B cell (primary cell): ENCODE results near the gene FBXL16. TPM values are rescaled to one million over a fixed set of nuclear protein-coding genes. Genes with fewer than 3 reads are reported as not detected.

ENCODE experiments used
- ATAC-seq: fragments of 200-7000 bp; cut with Tn5 transposase; one replicate; pipeline ENCODE4 v1.10.0; 2021; ENCODE audit warnings: low read depth, mild to moderate bottlenecking, moderate number of reproducible peaks, moderate library complexity
- CTCF ChIA-PET: fragments of 350-600 bp; sonication (Branson Sonifier 250); formaldehyde crosslinking; loops from one replicate; lab custom pipeline; 2021; ENCODE audit warnings: antibody characterized with exemption, inconsistent platforms; lab: Charles Lee
- POLR2A ChIA-PET: fragments of 350-600 bp; sonication (Branson Sonifier 250); formaldehyde crosslinking; loops from one replicate; lab custom pipeline; 2021; ENCODE audit warnings: antibody characterized with exemption; lab: Charles Lee
- DNase-seq: peaks from one replicate; pipeline ENCODE4 v3.0.0; 2013
- H2AFZ ChIP-seq: 2 replicates; pipeline ENCODE4 v1.6.1; 2012; ENCODE audit warnings: mild to moderate bottlenecking, low read depth, low read length; ENCODE audit not compliant: insufficient read depth, poor library complexity, severe bottlenecking
- H3K27ac ChIP-seq, 2 donors: 1 replicate in 1 of 2; 2 replicates in 1 of 2; pipeline ENCODE4 v1.5.1; 2012 to 2013; ENCODE audit warnings: low read length in 2 of 2, mild to moderate bottlenecking in 2 of 2, moderate library complexity in 1 of 2
- H3K27me3 ChIP-seq, 4 experiments: fragments of 200-600 bp in 1 of 4; sonication (generic) in 1 of 4; replicated peaks in 1 of 4; 1 replicate in 2 of 4; 2 replicates in 2 of 4; pipeline versions ENCODE4 v1.6.1 to v1.7.0; 2013 to 2016; ENCODE audit warnings: low read length in 3 of 4, mild to moderate bottlenecking in 2 of 4, mixed read lengths in 1 of 4, moderate library complexity in 1 of 4; ENCODE audit not compliant: insufficient read depth in 4 of 4, control insufficient read depth in 3 of 4; ENCODE audit errors: control extremely low read depth in 1 of 4
- H3K36me3 ChIP-seq, 2 experiments: replicated peaks in 1 of 2; 1 replicate in 1 of 2; 2 replicates in 1 of 2; pipeline versions ENCODE4 v1.6.1 to v1.7.1; 2013; ENCODE audit warnings: low read length in 1 of 2; ENCODE audit not compliant: insufficient read depth in 2 of 2, control insufficient read depth in 1 of 2; ENCODE audit errors: control extremely low read depth in 1 of 2, extremely low read depth in 1 of 2
- H3K4me1 ChIP-seq, 2 donors: fragments of 200-600 bp in 1 of 2; sonication (generic) in 1 of 2; 1 replicate in 1 of 2; 2 replicates in 1 of 2; pipeline versions ENCODE4 v1.5.1 to v1.6.1; 2013 to 2017; ENCODE audit warnings: low read length in 2 of 2; ENCODE audit not compliant: control insufficient read depth in 2 of 2, insufficient read depth in 2 of 2
- H3K4me2 ChIP-seq: replicated peaks from 2 replicates; pipeline ENCODE3; 2012; ENCODE audit warnings: mild to moderate bottlenecking, low read depth, low read length; ENCODE audit not compliant: poor library complexity, severe bottlenecking
- H3K4me3 ChIP-seq, 5 experiments: fragments of 200-600 bp in 1 of 5; sonication (generic) in 1 of 5; 1 replicate in 3 of 5; 2 replicates in 2 of 5; pipeline versions ENCODE4 v1.5.1 to v1.7.0; 2011 to 2016; ENCODE audit warnings: low read length in 4 of 5, mild to moderate bottlenecking in 4 of 5, low read depth in 2 of 5, control low read depth in 1 of 5, moderate library complexity in 1 of 5; ENCODE audit not compliant: insufficient read depth in 1 of 5; ENCODE audit errors: control extremely low read depth in 1 of 5, extremely low read depth in 1 of 5
- H3K79me2 ChIP-seq: fragments of 200-600 bp; sonication (generic); one replicate; pipeline ENCODE4 v1.6.0; 2016; ENCODE audit warnings: low read length; ENCODE audit not compliant: control insufficient read depth, insufficient read depth
- H3K9ac ChIP-seq: fragments of 200-600 bp; sonication (generic); 2 replicates; pipeline ENCODE4 v1.6.1; 2017; ENCODE audit warnings: mild to moderate bottlenecking, low read length, moderate library complexity
- H3K9me3 ChIP-seq, 3 donors: one replicate each; pipeline versions ENCODE4 v1.6.1 to v1.7.1; 2013; ENCODE audit warnings: low read length in 2 of 3; ENCODE audit not compliant: control insufficient read depth in 2 of 3, insufficient read depth in 1 of 3; ENCODE audit errors: control extremely low read depth in 1 of 3
- H4K20me1 ChIP-seq: 2 replicates; pipeline ENCODE4 v1.6.0; 2012; ENCODE audit warnings: mild to moderate bottlenecking, low read length; ENCODE audit not compliant: insufficient read depth, control insufficient read depth, poor library complexity, severe bottlenecking
- H3K27ac Mint-ChIP-seq: one replicate; pipeline ENCODE4 v1.8.0; 2021; ENCODE audit warnings: mixed read lengths
- H3K27me3 Mint-ChIP-seq: one replicate; pipeline ENCODE4 v1.8.0; 2021; ENCODE audit warnings: mixed read lengths
- H3K4me1 Mint-ChIP-seq: one replicate; pipeline ENCODE4 v1.8.0; 2021; ENCODE audit warnings: mixed read lengths
- H3K4me3 Mint-ChIP-seq: one replicate; pipeline ENCODE4 v1.8.0; 2021; ENCODE audit warnings: mixed read lengths
- H3K9me3 Mint-ChIP-seq: one replicate; pipeline ENCODE4 v1.8.0; 2022; ENCODE audit warnings: mixed read lengths; ENCODE audit not compliant: insufficient read depth
- CTCF ChIP-seq: fragments of 200-600 bp; IDR thresholded peaks from one replicate; pipeline ENCODE4 v1.8.0; 2022; ENCODE audit warnings: antibody characterized with exemption, mild to moderate bottlenecking
- EZH2 ChIP-seq: IDR thresholded peaks from 2 replicates; pipeline ENCODE4 v1.6.1; 2012; ENCODE audit warnings: borderline replicate concordance, low read depth, mild to moderate bottlenecking, moderate library complexity, low read length; ENCODE audit not compliant: insufficient read depth, poor library complexity, severe bottlenecking
- WGBS: methylation state at CpG from one replicate; pipeline ENCODE4 v1.1.5; 2013; ENCODE audit warnings: missing lambda C conversion rate; ENCODE audit not compliant: insufficient coverage; 5-methylcytosine and 5-hydroxymethylcytosine counted together
- intact Hi-C: fragments of 100-400 bp; cut with micrococcal nuclease; formaldehyde crosslinking; loops from one replicate; pipeline ENCODE4 v1.10.0; 2022
- polyA plus RNA-seq: library from polyadenylated mRNA; depleted of rRNA; stranded (reverse); fragments of >200 nt; gene quantifications from 2 replicates; pipeline ENCODE4 v1.2.3, GENCODE V29; 2012
- total RNA-seq, 2 donors: library from RNA; stranded (reverse); fragments of 120-200 nt in 1 of 2; gene quantifications; 1 replicate in 1 of 2; 2 replicates in 1 of 2; pipeline versions ENCODE4 v1.2.3 to v1.2.4, GENCODE V29; 2013 to 2022

Gene FBXL16
- total and polyA plus RNA-seq, 2 donors (not counting 1 experiment from before 2014, with no cell fraction given): 2.2 to 5.8 TPM

GRCh38 chr16:668519-669171, 37.0 kb downstream of the FBXL16 start:
- H3K79me2 ChIP-seq: peaks cover 5% of the 10 kb centered on the region
- CTCF ChIA-PET: interaction anchor here (2.4 kb wide), 1 partner anchor 13 kb away, joined by 7 read pairs; no protein-coding TSS in a partner anchor
- no peak for ATAC-seq
- 12% methylated on average over 50 of the region's 50 CpGs for WGBS
- POLR2A ChIA-PET: no interaction called here
- DNase-seq: no peak
- H3K9ac ChIP-seq: peak overlapping the region; percentile 91
- no peak for TF ChIP-seq CTCF
- TF ChIP-seq EZH2: no peak
- H3K27me3 ChIP-seq: no peaks in the 10 kb centered on the region
- no peaks in the 10 kb centered on the region for H3K9me3 Mint-ChIP-seq
- H4K20me1 ChIP-seq: peaks cover 31% of the 10 kb centered on the region
- peaks cover 0 to 31% of the 10 kb centered on the region in 2 experiments for H3K36me3 ChIP-seq
- H3K27ac ChIP-seq: peak overlapping the region in 1 of 2 donors; percentile 79
- H3K4me2 ChIP-seq: peak overlapping the region; percentile 99
- peak overlapping the region; percentile 86 for H3K4me3 Mint-ChIP-seq
- H3K27ac Mint-ChIP-seq: no peak overlapping the region
- no peaks in the 10 kb centered on the region for H3K9me3 ChIP-seq
- H3K4me3 ChIP-seq: peak overlapping the region; percentile 23 to 84 (median 73)
- peak overlapping the region; percentile 94 for H2AFZ ChIP-seq
- H3K4me1 Mint-ChIP-seq: peaks cover 10% of the 10 kb centered on the region
- intact Hi-C loops: loop anchor here (1.0 to 5.0 kb wide), 4 partner anchors 11 to 276 kb away; partner anchors contain the start of genes JMJD8 and METTL26
- H3K4me1 ChIP-seq: peaks cover 15 to 25% of the 10 kb centered on the region in 2 donors
- no peaks in the 10 kb centered on the region for H3K27me3 Mint-ChIP-seq
